ENCODE results near the gene TXNDC2.

Gene TXNDC2

DNA sequence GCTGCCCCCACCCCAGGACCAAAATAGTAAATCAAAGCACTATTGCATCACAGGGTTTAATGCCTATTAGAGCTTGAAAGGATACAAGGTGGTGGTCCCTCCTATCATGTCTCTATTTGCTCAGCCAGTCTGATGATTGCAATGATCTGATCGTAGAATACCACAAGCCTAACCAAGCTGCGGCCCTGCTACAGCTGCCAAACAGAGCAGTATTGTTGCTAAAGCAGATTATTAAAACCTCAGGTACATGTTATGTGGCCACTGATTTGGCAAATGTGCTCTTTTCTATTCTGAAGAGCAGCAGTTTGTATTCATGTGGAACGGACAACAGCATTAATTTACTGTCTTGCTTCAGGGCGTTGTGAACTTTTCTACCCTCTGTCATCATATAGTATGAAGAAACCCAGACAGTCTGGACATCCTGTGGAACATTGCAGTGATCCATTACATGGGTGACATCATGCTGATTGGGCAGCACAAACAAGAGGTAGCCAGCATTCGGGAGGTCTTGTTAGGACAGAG lies 19.7 kb downstream of the TXNDC2 start:
- peak; percentile 85 for ATAC-seq
- peak; percentile 92 for TF ChIP-seq ZNF8 (CRISPR knock-in tag; IDR thresholded peaks at IDR 0.05)
- no peak for TF ChIP-seq TCF4 (CRISPR knock-in tag; IDR thresholded peaks at IDR 0.05; ENCODE audit: borderline replicate concordance)
- TF ChIP-seq, protein P1, sequence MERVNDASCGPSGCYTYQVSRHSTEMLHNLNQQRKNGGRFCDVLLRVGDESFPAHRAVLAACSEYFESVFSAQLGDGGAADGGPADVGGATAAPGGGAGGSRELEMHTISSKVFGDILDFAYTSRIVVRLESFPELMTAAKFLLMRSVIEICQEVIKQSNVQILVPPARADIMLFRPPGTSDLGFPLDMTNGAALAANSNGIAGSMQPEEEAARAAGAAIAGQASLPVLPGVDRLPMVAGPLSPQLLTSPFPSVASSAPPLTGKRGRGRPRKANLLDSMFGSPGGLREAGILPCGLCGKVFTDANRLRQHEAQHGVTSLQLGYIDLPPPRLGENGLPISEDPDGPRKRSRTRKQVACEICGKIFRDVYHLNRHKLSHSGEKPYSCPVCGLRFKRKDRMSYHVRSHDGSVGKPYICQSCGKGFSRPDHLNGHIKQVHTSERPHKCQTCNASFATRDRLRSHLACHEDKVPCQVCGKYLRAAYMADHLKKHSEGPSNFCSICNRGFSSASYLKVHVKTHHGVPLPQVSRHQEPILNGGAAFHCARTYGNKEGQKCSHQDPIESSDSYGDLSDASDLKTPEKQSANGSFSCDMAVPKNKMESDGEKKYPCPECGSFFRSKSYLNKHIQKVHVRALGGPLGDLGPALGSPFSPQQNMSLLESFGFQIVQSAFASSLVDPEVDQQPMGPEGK (CRISPR knock-in tag; IDR thresholded peaks at IDR 0.05; ENCODE audit: borderline replicate concordance): no peak
- 0 out of 2 replicates have a peak, but pooled peaks have one; percentile 17 for TF ChIP-seq ISL1 (CRISPR knock-in tag; IDR thresholded peaks at IDR 0.05)

GRCh38 chr18:9906481-9906880 lies 20.7 kb downstream of the TXNDC2 start:
- no peak for TF ChIP-seq CSRNP3 (CRISPR knock-in tag; IDR thresholded peaks at IDR 0.05)
- ATAC-seq: no peak

DNA sequence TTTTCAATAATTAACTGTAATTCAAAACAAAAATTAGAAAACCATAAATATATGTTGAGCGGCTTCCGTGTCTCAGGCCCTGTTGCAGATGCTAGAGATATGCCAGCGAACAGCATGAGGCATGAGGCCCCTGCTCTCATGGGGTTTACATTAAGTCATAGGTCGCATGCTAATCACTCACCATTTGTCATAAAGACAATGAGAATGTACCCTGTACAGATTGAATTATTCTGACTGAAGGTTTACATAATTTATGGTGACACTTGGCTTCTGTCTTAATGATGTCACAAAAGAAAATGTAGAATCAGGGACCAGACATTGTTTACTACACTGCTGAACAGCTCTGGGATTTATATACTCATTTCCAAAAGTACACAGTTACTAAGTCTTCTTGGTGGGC lies 22.1 kb downstream of the TXNDC2 start:
- no peak for TF ChIP-seq ZNF8 (CRISPR knock-in tag; IDR thresholded peaks at IDR 0.05)
- 0 out of 2 replicates have a peak, but pooled peaks have one; percentile 22 for TF ChIP-seq ISL1 (CRISPR knock-in tag; IDR thresholded peaks at IDR 0.05)
- TF ChIP-seq BACH2 (CRISPR knock-in tag; IDR thresholded peaks at IDR 0.05; ENCODE audit: borderline replicate concordance): no peak
- no peak for ATAC-seq

GRCh38 chr18:9910071-9910470 lies 24.3 kb downstream of the TXNDC2 start:
- TF ChIP-seq ZNF565 (CRISPR knock-in tag; conservative IDR thresholded peaks at IDR 0.05; ENCODE audit: low read depth) (no peak), ZNF70 (CRISPR knock-in tag; IDR thresholded peaks at IDR 0.05) (no peak), CSDC2 (CRISPR knock-in tag; IDR thresholded peaks at IDR 0.05) (no peak), ZFP30 (CRISPR knock-in tag; IDR thresholded peaks at IDR 0.05) (no peak), PPARA (CRISPR knock-in tag; IDR thresholded peaks at IDR 0.05; ENCODE audit: borderline replicate concordance) (no peak), ZNF8 (CRISPR knock-in tag; IDR thresholded peaks at IDR 0.05) (no peak), CSRNP3 (CRISPR knock-in tag; IDR thresholded peaks at IDR 0.05) (no peak), ZFP3 (CRISPR knock-in tag; IDR thresholded peaks at IDR 0.05) (no peak), ZC3H10 (CRISPR knock-in tag; IDR thresholded peaks at IDR 0.05) (no peak), ISL1 (CRISPR knock-in tag; IDR thresholded peaks at IDR 0.05) (no peak), BACH2 (CRISPR knock-in tag; IDR thresholded peaks at IDR 0.05; ENCODE audit: borderline replicate concordance) (no peak), ESRRG (CRISPR knock-in tag; IDR thresholded peaks at IDR 0.05) (no peak), RARB (CRISPR knock-in tag; IDR thresholded peaks at IDR 0.05) (no peak), GLIS3 (CRISPR knock-in tag; IDR thresholded peaks at IDR 0.05) (no peak), TCF4 (CRISPR knock-in tag; IDR thresholded peaks at IDR 0.05; ENCODE audit: borderline replicate concordance) (no peak)
- TF ChIP-seq, protein P2, sequence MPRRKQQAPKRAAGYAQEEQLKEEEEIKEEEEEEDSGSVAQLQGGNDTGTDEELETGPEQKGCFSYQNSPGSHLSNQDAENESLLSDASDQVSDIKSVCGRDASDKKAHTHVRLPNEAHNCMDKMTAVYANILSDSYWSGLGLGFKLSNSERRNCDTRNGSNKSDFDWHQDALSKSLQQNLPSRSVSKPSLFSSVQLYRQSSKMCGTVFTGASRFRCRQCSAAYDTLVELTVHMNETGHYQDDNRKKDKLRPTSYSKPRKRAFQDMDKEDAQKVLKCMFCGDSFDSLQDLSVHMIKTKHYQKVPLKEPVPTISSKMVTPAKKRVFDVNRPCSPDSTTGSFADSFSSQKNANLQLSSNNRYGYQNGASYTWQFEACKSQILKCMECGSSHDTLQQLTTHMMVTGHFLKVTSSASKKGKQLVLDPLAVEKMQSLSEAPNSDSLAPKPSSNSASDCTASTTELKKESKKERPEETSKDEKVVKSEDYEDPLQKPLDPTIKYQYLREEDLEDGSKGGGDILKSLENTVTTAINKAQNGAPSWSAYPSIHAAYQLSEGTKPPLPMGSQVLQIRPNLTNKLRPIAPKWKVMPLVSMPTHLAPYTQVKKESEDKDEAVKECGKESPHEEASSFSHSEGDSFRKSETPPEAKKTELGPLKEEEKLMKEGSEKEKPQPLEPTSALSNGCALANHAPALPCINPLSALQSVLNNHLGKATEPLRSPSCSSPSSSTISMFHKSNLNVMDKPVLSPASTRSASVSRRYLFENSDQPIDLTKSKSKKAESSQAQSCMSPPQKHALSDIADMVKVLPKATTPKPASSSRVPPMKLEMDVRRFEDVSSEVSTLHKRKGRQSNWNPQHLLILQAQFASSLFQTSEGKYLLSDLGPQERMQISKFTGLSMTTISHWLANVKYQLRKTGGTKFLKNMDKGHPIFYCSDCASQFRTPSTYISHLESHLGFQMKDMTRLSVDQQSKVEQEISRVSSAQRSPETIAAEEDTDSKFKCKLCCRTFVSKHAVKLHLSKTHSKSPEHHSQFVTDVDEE (CRISPR knock-in tag; IDR thresholded peaks at IDR 0.05): no peak

DNA sequence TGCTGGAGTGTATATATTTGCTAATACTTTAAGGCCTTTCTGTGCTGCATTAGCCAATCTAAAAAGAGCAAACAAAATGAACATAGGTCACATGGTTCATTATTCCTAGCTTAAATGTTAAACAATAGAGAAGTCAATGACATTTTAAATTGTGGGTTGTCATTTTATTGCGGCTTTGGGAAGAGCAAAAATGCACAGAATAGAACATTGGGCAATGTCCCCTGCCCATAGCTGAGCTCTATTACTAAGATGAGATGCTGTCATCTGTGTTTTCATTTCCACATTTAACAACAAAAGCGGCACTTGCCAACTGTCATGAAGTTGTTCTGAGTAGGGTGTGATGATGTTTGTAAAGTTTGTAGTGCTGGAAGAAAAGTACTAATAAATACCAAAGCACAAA lies 24.9 kb downstream of the TXNDC2 start:
- no peak for ATAC-seq

More at GRCh38 chr18:9910071-9910470, 24.3 kb downstream of the TXNDC2 start:
- ATAC-seq: no peak

More for the DNA sequence above, 24.9 kb downstream of the TXNDC2 start:
- TF ChIP-seq, protein P3, sequence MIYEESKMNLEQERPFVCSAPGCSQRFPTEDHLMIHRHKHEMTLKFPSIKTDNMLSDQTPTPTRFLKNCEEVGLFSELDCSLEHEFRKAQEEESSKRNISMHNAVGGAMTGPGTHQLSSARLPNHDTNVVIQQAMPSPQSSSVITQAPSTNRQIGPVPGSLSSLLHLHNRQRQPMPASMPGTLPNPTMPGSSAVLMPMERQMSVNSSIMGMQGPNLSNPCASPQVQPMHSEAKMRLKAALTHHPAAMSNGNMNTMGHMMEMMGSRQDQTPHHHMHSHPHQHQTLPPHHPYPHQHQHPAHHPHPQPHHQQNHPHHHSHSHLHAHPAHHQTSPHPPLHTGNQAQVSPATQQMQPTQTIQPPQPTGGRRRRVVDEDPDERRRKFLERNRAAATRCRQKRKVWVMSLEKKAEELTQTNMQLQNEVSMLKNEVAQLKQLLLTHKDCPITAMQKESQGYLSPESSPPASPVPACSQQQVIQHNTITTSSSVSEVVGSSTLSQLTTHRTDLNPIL (CRISPR knock-in tag; IDR thresholded peaks at IDR 0.05; ENCODE audit: low read depth): no peak
- no peak for TF ChIP-seq TCF4 (CRISPR knock-in tag; IDR thresholded peaks at IDR 0.05; ENCODE audit: borderline replicate concordance)
- no peak for TF ChIP-seq ZNF8 (CRISPR knock-in tag; IDR thresholded peaks at IDR 0.05)
- no peak for TF ChIP-seq TOX (CRISPR knock-in tag; IDR thresholded peaks at IDR 0.05; ENCODE audit: borderline replicate concordance)
- TF ChIP-seq SNAI2 (CRISPR knock-in tag; IDR thresholded peaks at IDR 0.05): no peak
- TF ChIP-seq ESRRG (CRISPR knock-in tag; IDR thresholded peaks at IDR 0.05): no peak
- TF ChIP-seq RARB (CRISPR knock-in tag; IDR thresholded peaks at IDR 0.05): no peak
- TF ChIP-seq ZNF565 (CRISPR knock-in tag; conservative IDR thresholded peaks at IDR 0.05; ENCODE audit: low read depth): no peak
- TF ChIP-seq, protein P4, sequence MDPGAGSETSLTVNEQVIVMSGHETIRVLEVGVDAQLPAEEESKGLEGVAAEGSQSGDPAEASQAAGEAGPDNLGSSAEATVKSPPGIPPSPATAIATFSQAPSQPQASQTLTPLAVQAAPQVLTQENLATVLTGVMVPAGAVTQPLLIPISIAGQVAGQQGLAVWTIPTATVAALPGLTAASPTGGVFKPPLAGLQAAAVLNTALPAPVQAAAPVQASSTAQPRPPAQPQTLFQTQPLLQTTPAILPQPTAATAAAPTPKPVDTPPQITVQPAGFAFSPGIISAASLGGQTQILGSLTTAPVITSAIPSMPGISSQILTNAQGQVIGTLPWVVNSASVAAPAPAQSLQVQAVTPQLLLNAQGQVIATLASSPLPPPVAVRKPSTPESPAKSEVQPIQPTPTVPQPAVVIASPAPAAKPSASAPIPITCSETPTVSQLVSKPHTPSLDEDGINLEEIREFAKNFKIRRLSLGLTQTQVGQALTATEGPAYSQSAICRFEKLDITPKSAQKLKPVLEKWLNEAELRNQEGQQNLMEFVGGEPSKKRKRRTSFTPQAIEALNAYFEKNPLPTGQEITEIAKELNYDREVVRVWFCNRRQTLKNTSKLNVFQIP (CRISPR knock-in tag; IDR thresholded peaks at IDR 0.05; ENCODE audit: borderline replicate concordance, low read depth): no peak
- TF ChIP-seq ARNTL (CRISPR knock-in tag; IDR thresholded peaks at IDR 0.05; ENCODE audit: borderline replicate concordance, low read depth): no peak
- TF ChIP-seq CSDC2 (CRISPR knock-in tag; IDR thresholded peaks at IDR 0.05): no peak

All from SK-N-SH treated with all-trans-retinoic acid at 6 μM for 48 hours (cell line).